ENCODE measurements around the gene CYB5R2. TPM values are rescaled to one million over a fixed set of nuclear protein-coding genes. Genes with fewer than 3 reads are reported as not detected.

Gene CYB5R2
- polyA plus RNA-seq, 3 donors: 0.52 to 3.7 (median 1.4) TPM

DNA sequence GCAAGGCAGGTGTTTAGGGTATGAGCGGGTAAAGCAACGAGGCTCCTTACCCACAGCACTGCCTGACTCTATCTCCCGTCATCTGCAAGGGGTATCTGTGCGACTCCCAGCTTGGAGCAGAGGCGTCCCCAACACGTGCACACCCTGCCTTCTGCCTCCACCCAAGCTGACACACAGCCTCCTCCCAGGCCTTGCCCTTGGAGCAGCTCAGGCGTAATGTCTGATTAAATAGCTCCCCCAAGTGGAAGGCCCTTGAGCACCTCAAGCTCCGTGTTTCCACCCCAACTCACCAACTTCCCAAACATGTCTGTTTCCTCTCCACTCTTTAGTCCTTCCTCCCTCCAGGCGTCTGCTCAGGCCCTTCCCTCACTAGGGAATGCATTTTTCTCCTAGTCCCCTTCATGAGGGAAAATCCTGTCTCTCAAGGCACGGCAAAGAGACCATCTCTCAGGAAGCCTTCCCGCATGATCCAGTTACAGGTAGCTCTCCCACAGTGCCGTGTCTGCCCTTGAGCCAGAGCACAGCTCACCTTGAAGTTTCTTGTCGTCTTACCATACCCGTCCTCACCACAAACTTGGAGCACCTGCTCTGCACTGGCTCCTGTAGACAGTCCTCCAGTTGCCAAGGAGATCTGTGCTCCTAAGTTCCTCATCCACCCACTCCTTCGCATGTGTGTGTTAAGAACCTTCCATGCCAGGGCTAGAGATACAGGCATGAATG is 15.8 kb downstream of the CYB5R2 start:
- intact Hi-C loops (cut with micrococcal nuclease): no loop called here
- peaks cover 35 to 50% of the 10 kb centered on the region in 2 donors for H3K36me3 ChIP-seq (replicated peaks in 1 of 2; ENCODE audit: control insufficient read depth in 1 of 2, insufficient read depth in 2 of 2, low read length in 2 of 2)
- no peak overlapping the region for H2AFZ ChIP-seq (ENCODE audit: insufficient read depth, low read depth, low read length, poor library complexity, severe bottlenecking)
- H3K9ac ChIP-seq (ENCODE audit: insufficient read depth, low read length, poor library complexity, severe bottlenecking): no peak overlapping the region
- H3K27me3 Mint-ChIP-seq (ENCODE audit: low read depth in 3 of 3): peaks cover 0 to 2% (median 2%) of the 10 kb centered on the region in 3 donors
- H3K4me3 ChIP-seq (replicated peaks in 1 of 3; ENCODE audit: low read depth in 2 of 3, low read length in 3 of 3): no peak overlapping the region
- H3K27me3 ChIP-seq (ENCODE audit: control insufficient read depth in 2 of 2, insufficient read depth in 2 of 2, low read length in 2 of 2): no peaks in the 10 kb centered on the region
- H3K79me2 ChIP-seq (ENCODE audit: insufficient read depth, low read length): no peaks in the 10 kb centered on the region
- no peak overlapping the region for H3K27ac ChIP-seq (ENCODE audit: low read depth in 1 of 2, low read length in 2 of 2)
- no peaks in the 10 kb centered on the region for H3K4me1 ChIP-seq (ENCODE audit: control insufficient read depth in 1 of 2, insufficient read depth in 2 of 2, low read length in 2 of 2)
- peaks cover 5% of the 10 kb centered on the region for H3K4me1 Mint-ChIP-seq
- H3K4me3 Mint-ChIP-seq: no peak overlapping the region
- H3K27ac Mint-ChIP-seq: peak overlapping the region in 2 of 7 donors; percentile 39 to 77
- no peaks in the 10 kb centered on the region for H3K9me3 ChIP-seq (replicated peaks in 1 of 2; ENCODE audit: control insufficient read depth in 1 of 2, insufficient read depth in 1 of 2, low read length in 2 of 2)
- no peak overlapping the region for H3K4me2 ChIP-seq (replicated peaks; ENCODE audit: extremely low read depth, low read length, poor library complexity, severe bottlenecking)
- peaks cover 8% of the 10 kb centered on the region for H4K20me1 ChIP-seq (ENCODE audit: insufficient read depth, low read length)
- peaks cover 46 to 56% of the 10 kb centered on the region in 2 donors for H3K36me3 Mint-ChIP-seq
- 52% methylated on average over 10 of the region's 15 CpGs for WGBS (ENCODE audit: insufficient coverage)
- peak in 2 of 3 donors; percentile 34 to 39 for DNase-seq
- no peaks in the 10 kb centered on the region for H3K9me3 Mint-ChIP-seq
- TF ChIP-seq, protein P1, sequence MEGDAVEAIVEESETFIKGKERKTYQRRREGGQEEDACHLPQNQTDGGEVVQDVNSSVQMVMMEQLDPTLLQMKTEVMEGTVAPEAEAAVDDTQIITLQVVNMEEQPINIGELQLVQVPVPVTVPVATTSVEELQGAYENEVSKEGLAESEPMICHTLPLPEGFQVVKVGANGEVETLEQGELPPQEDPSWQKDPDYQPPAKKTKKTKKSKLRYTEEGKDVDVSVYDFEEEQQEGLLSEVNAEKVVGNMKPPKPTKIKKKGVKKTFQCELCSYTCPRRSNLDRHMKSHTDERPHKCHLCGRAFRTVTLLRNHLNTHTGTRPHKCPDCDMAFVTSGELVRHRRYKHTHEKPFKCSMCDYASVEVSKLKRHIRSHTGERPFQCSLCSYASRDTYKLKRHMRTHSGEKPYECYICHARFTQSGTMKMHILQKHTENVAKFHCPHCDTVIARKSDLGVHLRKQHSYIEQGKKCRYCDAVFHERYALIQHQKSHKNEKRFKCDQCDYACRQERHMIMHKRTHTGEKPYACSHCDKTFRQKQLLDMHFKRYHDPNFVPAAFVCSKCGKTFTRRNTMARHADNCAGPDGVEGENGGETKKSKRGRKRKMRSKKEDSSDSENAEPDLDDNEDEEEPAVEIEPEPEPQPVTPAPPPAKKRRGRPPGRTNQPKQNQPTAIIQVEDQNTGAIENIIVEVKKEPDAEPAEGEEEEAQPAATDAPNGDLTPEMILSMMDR (IDR thresholded peaks at IDR 0.05): peak; percentile 47

DNA sequence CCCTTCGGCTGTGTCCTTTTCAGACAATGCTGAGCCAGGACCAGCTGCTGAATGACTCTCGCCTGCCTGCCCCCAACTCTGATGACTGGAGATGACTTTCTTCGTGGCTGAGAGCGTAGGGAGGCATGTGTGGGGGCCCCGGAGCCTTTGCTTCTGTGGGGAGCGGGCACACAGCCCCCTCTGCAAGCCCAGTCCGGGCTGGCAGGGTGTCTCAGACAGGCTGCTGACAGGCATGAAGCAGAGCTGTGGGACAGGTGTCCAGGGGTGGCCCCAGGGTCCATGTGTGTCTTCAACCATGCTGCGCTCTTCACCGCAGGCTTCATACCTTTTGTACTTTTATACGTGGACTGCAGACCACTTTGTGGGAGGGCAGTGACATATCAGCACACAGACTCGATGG is 16.6 kb downstream of the CYB5R2 start:
- H3K4me3 Mint-ChIP-seq: no peak overlapping the region
- H3K36me3 Mint-ChIP-seq: peaks cover 53 to 61% of the 10 kb centered on the region in 2 donors

More for the DNA sequence above, 16.6 kb downstream of the CYB5R2 start:
- no peak overlapping the region for H3K27ac ChIP-seq (ENCODE audit: low read depth in 1 of 2, low read length in 2 of 2)
- WGBS (ENCODE audit: insufficient coverage): 96% methylated on average over 11 of the region's 11 CpGs
- no peaks in the 10 kb centered on the region for H3K9me3 ChIP-seq (replicated peaks in 1 of 2; ENCODE audit: control insufficient read depth in 1 of 2, insufficient read depth in 1 of 2, low read length in 2 of 2)
- peaks cover 5% of the 10 kb centered on the region for H3K4me1 Mint-ChIP-seq
- H4K20me1 ChIP-seq (ENCODE audit: insufficient read depth, low read length): peaks cover 13% of the 10 kb centered on the region
- H3K27me3 ChIP-seq (ENCODE audit: control insufficient read depth in 2 of 2, insufficient read depth in 2 of 2, low read length in 2 of 2): no peaks in the 10 kb centered on the region
- DNase-seq: no peak
- no peaks in the 10 kb centered on the region for H3K79me2 ChIP-seq (ENCODE audit: insufficient read depth, low read length)
- intact Hi-C loops (cut with micrococcal nuclease): no loop called here
- H3K9ac ChIP-seq (ENCODE audit: insufficient read depth, low read length, poor library complexity, severe bottlenecking): no peak overlapping the region
- TF ChIP-seq, protein P1 (IDR thresholded peaks at IDR 0.05): no peak
- no peaks in the 10 kb centered on the region for H3K9me3 Mint-ChIP-seq
- H3K4me1 ChIP-seq (ENCODE audit: control insufficient read depth in 1 of 2, insufficient read depth in 2 of 2, low read length in 2 of 2): peaks cover 0 to 1% of the 10 kb centered on the region in 2 donors
- H3K27me3 Mint-ChIP-seq (ENCODE audit: low read depth in 3 of 3): peaks cover 0 to 3% (median 2%) of the 10 kb centered on the region in 3 donors
- H3K4me3 ChIP-seq (replicated peaks in 1 of 3; ENCODE audit: low read depth in 2 of 3, low read length in 3 of 3): no peak overlapping the region
- no peak overlapping the region for H3K4me2 ChIP-seq (replicated peaks; ENCODE audit: extremely low read depth, low read length, poor library complexity, severe bottlenecking)
- peak overlapping the region in 3 of 7 donors; percentile 39 to 69 (median 63) for H3K27ac Mint-ChIP-seq
- H2AFZ ChIP-seq (ENCODE audit: insufficient read depth, low read depth, low read length, poor library complexity, severe bottlenecking): no peak overlapping the region
- H3K36me3 ChIP-seq (replicated peaks in 1 of 2; ENCODE audit: control insufficient read depth in 1 of 2, insufficient read depth in 2 of 2, low read length in 2 of 2): peaks cover 43 to 57% of the 10 kb centered on the region in 2 donors

Data from CD14-positive monocyte (primary cell).